Parathyroid adenoma (tissue), 2 donors: ENCODE measurements around the gene GALNTL6.

Experiments used
- H2AFZ ChIP-seq: fragments of 300-600 bp; sonication (generic); one replicate; pipeline ENCODE4 v1.7.0; 2017; ENCODE audit warnings: antibody characterized with exemption, mild to moderate bottlenecking
- H3K27ac ChIP-seq: fragments of 300-600 bp; sonication (generic); one replicate; pipeline ENCODE4 v1.7.0; 2017
- H3K27me3 ChIP-seq: fragments of 300-600 bp; sonication (generic); one replicate; pipeline ENCODE4 v1.7.0; 2017; ENCODE audit warnings: low read length; ENCODE audit not compliant: control insufficient read depth, insufficient read depth
- H3K36me3 ChIP-seq: fragments of 300-600 bp; sonication (generic); one replicate; pipeline ENCODE4 v1.7.0; 2017; ENCODE audit warnings: low read length; ENCODE audit not compliant: control insufficient read depth, insufficient read depth
- H3K4me1 ChIP-seq: fragments of 300-600 bp; sonication (generic); one replicate; pipeline ENCODE4 v1.7.0; 2017; ENCODE audit warnings: control low read depth
- H3K4me2 ChIP-seq: fragments of 300-600 bp; sonication (generic); one replicate; pipeline ENCODE4 v1.7.0; 2017; ENCODE audit warnings: low read length
- H3K4me3 ChIP-seq: fragments of 300-600 bp; sonication (generic); one replicate; pipeline ENCODE4 v1.7.0; 2017; ENCODE audit warnings: low read depth, low read length
- H3K79me2 ChIP-seq: fragments of 300-600 bp; sonication (generic); one replicate; pipeline ENCODE4 v1.7.0; 2017; ENCODE audit warnings: control low read depth
- H3K9ac ChIP-seq: fragments of 300-600 bp; sonication (generic); one replicate; pipeline ENCODE4 v1.7.0; 2017; ENCODE audit warnings: mild to moderate bottlenecking
- H3K9me3 ChIP-seq: fragments of 300-600 bp; sonication (generic); one replicate; pipeline ENCODE4 v1.7.0; 2017; ENCODE audit warnings: low read length; ENCODE audit not compliant: control insufficient read depth
- CTCF ChIP-seq: fragments of 300-600 bp; sonication (generic); IDR thresholded peaks from one replicate; pipeline ENCODE4 v1.7.0; 2017; ENCODE audit warnings: antibody characterized with exemption, mild to moderate bottlenecking
- donor health status: primary hyperparathyroidism.

GALNTL6 gene

GRCh38 chr4:172521248-172521647 is 708.0 kb downstream of the GALNTL6 start:
- no peaks in the 10 kb centered on the region for H3K9me3 ChIP-seq
- H3K79me2 ChIP-seq = no peaks in the 10 kb centered on the region
- H3K4me1 ChIP-seq = no peaks in the 10 kb centered on the region
- H3K27ac ChIP-seq = no peak overlapping the region
- H3K36me3 ChIP-seq = no peaks in the 10 kb centered on the region
- no peak overlapping the region for H3K9ac ChIP-seq
- H3K4me2 ChIP-seq = no peak overlapping the region
- no peak overlapping the region for H3K4me3 ChIP-seq
- H2AFZ ChIP-seq = no peak overlapping the region
- TF ChIP-seq CTCF = no peak
- no peaks in the 10 kb centered on the region for H3K27me3 ChIP-seq

GRCh38 chr4:172521680-172522079 is 708.5 kb downstream of the GALNTL6 start:
- Histone ChIP-seq H3K79me2 (no peaks in the 10 kb centered on the region), H2AFZ (no peak overlapping the region), H3K4me1 (no peaks in the 10 kb centered on the region), H3K27me3 (no peaks in the 10 kb centered on the region), H3K9me3 (no peaks in the 10 kb centered on the region), H3K4me3 (no peak overlapping the region), H3K9ac (no peak overlapping the region), H3K4me2 (no peak overlapping the region), H3K36me3 (no peaks in the 10 kb centered on the region), H3K27ac (no peak overlapping the region)
- TF ChIP-seq CTCF = no peak

GRCh38 chr4:172543249-172543648 is 730.0 kb downstream of the GALNTL6 start:
- Histone ChIP-seq H3K27ac (no peak overlapping the region), H3K79me2 (no peaks in the 10 kb centered on the region), H3K4me3 (no peak overlapping the region), H3K27me3 (no peaks in the 10 kb centered on the region), H3K4me2 (no peak overlapping the region), H3K4me1 (no peaks in the 10 kb centered on the region), H3K9ac (no peak overlapping the region), H2AFZ (no peak overlapping the region), H3K36me3 (no peaks in the 10 kb centered on the region), H3K9me3 (no peaks in the 10 kb centered on the region)
- TF ChIP-seq CTCF = no peak

GRCh38 chr4:172546782-172547181 is 733.6 kb downstream of the GALNTL6 start:
- H3K36me3 ChIP-seq = no peaks in the 10 kb centered on the region
- no peak overlapping the region for H3K4me2 ChIP-seq
- H3K9me3 ChIP-seq = no peaks in the 10 kb centered on the region
- H3K4me3 ChIP-seq = no peak overlapping the region
- no peak overlapping the region for H2AFZ ChIP-seq
- no peak overlapping the region for H3K27ac ChIP-seq
- H3K9ac ChIP-seq = no peak overlapping the region
- TF ChIP-seq CTCF = no peak
- no peaks in the 10 kb centered on the region for H3K79me2 ChIP-seq
- no peaks in the 10 kb centered on the region for H3K27me3 ChIP-seq
- no peaks in the 10 kb centered on the region for H3K4me1 ChIP-seq

GRCh38 chr4:172547724-172548123 is 734.5 kb downstream of the GALNTL6 start:
- no peaks in the 10 kb centered on the region for H3K36me3 ChIP-seq
- no peak overlapping the region for H2AFZ ChIP-seq
- H3K4me3 ChIP-seq = no peak overlapping the region
- no peak overlapping the region for H3K27ac ChIP-seq
- H3K9me3 ChIP-seq = no peaks in the 10 kb centered on the region
- no peak overlapping the region for H3K4me2 ChIP-seq
- no peak for TF ChIP-seq CTCF
- no peak overlapping the region for H3K9ac ChIP-seq
- no peaks in the 10 kb centered on the region for H3K79me2 ChIP-seq
- H3K27me3 ChIP-seq = no peaks in the 10 kb centered on the region
- no peaks in the 10 kb centered on the region for H3K4me1 ChIP-seq
